ENCODE results near the gene WDFY4.

The WDFY4 gene

GRCh38 chr10:48745662-48746245 is 61.1 kb downstream of the WDFY4 start:
- DNase-seq = no peak

GRCh38 chr10:48748573-48748972 is 63.9 kb downstream of the WDFY4 start:
- peak; percentile 69 for DNase-seq

- no peak for DNase-seq
These were observed 64.6 kb downstream of the WDFY4 start for GRCh38 chr10:48749254-48749787.

GRCh38 chr10:48750019-48750418 is 65.3 kb downstream of the WDFY4 start:
- DNase-seq = no peak

- no peak for DNase-seq
These were observed 66.3 kb downstream of the WDFY4 start for GRCh38 chr10:48750991-48751390.

- DNase-seq = no peak
These were observed 67.1 kb downstream of the WDFY4 start for GRCh38 chr10:48751730-48752129.

- peak; percentile 68 for DNase-seq
These were observed 73.7 kb downstream of the WDFY4 start for GRCh38 chr10:48758411-48758810.

- peak; percentile 70 for DNase-seq
These were observed 74.6 kb downstream of the WDFY4 start for GRCh38 chr10:48759113-48759901.

- DNase-seq = no peak
These were observed 76.3 kb downstream of the WDFY4 start for GRCh38 chr10:48760983-48761382.

- DNase-seq = peak; percentile 81
These were observed 77.7 kb downstream of the WDFY4 start for GRCh38 chr10:48762064-48763042.

GRCh38 chr10:48763403-48763965 is 78.8 kb downstream of the WDFY4 start:
- no peak for DNase-seq

GRCh38 chr10:48764486-48764885 is 79.8 kb downstream of the WDFY4 start:
- no peak for DNase-seq

- no peak for DNase-seq
These were observed 80.4 kb downstream of the WDFY4 start for GRCh38 chr10:48765039-48765438.

- no peak for DNase-seq
These were observed 80.9 kb downstream of the WDFY4 start for GRCh38 chr10:48765527-48765926.

GRCh38 chr10:48767373-48768143 is 82.9 kb downstream of the WDFY4 start:
- DNase-seq = no peak

GRCh38 chr10:48768144-48768766 is 83.6 kb downstream of the WDFY4 start:
- DNase-seq = no peak

- no peak for DNase-seq
These were observed 84.3 kb downstream of the WDFY4 start for GRCh38 chr10:48768926-48769325.

GRCh38 chr10:48769706-48770435 is 85.2 kb downstream of the WDFY4 start:
- peak; percentile 26 for DNase-seq

- DNase-seq = peak; percentile 61
These were observed 86.0 kb downstream of the WDFY4 start for GRCh38 chr10:48770561-48771089.

GRCh38 chr10:48771234-48771633 is 86.6 kb downstream of the WDFY4 start:
- peak; percentile 45 for DNase-seq
